Karpas-422 (cell line): Measurements from ENCODE around the gene ERO1B. TPM values are rescaled to one million over a fixed set of nuclear protein-coding genes. Genes with fewer than 3 reads are reported as not detected.

Source experiments
- DNase-seq: peaks from one replicate; pipeline ENCODE4 v3.0.0-alpha.2; 2015
- H2AFZ ChIP-seq: fragments of 200-600 bp; sonication (generic); 2 replicates; pipeline ENCODE4 v1.6.1; 2014; ENCODE audit warnings: antibody characterized with exemption, low read length, mixed read lengths
- H3K27ac ChIP-seq: fragments of 200-600 bp; sonication (generic); 2 replicates; pipeline ENCODE4 v1.5.1; 2014; ENCODE audit warnings: mild to moderate bottlenecking, low read length, moderate library complexity
- H3K27me3 ChIP-seq: fragments of 200-600 bp; sonication (generic); 2 replicates; pipeline ENCODE4 v1.6.1; 2014; ENCODE audit warnings: low read length, mixed read lengths
- H3K36me3 ChIP-seq: fragments of 200-600 bp; sonication (generic); 2 replicates; pipeline ENCODE4 v1.6.1; 2014; ENCODE audit warnings: low read length, mixed read lengths; ENCODE audit not compliant: insufficient read depth
- H3K4me1 ChIP-seq: fragments of 200-600 bp; sonication (generic); 2 replicates; pipeline ENCODE4 v1.6.1; 2014; ENCODE audit warnings: mild to moderate bottlenecking, low read length, mixed read lengths
- H3K4me2 ChIP-seq: fragments of 200-600 bp; sonication (generic); 2 replicates; pipeline ENCODE4 v1.6.1; 2014; ENCODE audit warnings: low read length, low read depth, mild to moderate bottlenecking; ENCODE audit not compliant: poor library complexity, severe bottlenecking
- H3K4me3 ChIP-seq: fragments of 200-600 bp; sonication (generic); 2 replicates; pipeline ENCODE4 v1.5.1; 2014; ENCODE audit warnings: mild to moderate bottlenecking, antibody characterized with exemption, low read length, mixed read lengths
- H3K79me2 ChIP-seq: fragments of 200-600 bp; sonication (generic); 2 replicates; pipeline ENCODE4 v1.6.1; 2014; ENCODE audit warnings: mild to moderate bottlenecking, low read length, mixed read lengths
- H3K9ac ChIP-seq: fragments of 200-600 bp; sonication (generic); 2 replicates; pipeline ENCODE4 v1.6.0; 2014; ENCODE audit warnings: low read length
- H3K9me2 ChIP-seq: fragments of 200-600 bp; sonication (generic), shearing (Covaris generic); replicated peaks from 2 replicates; pipeline ENCODE4 v1.6.0; 2014; ENCODE audit warnings: mild to moderate bottlenecking, low read length, moderate library complexity; ENCODE audit not compliant: insufficient read depth
- H3K9me3 ChIP-seq: fragments of 300-700, 200-600 bp; sonication (generic); 2 replicates; pipeline ENCODE4 v1.6.1; 2014; ENCODE audit warnings: low read length, mixed read lengths
- H4K20me1 ChIP-seq: fragments of 200-600 bp; sonication (generic); 2 replicates; pipeline ENCODE4 v1.6.1; 2014; ENCODE audit warnings: mild to moderate bottlenecking, antibody characterized with exemption, low read length, low read depth; ENCODE audit not compliant: insufficient read depth
- total RNA-seq: library from RNA; depleted of rRNA; stranded (reverse); fragments of >200 nt; shearing (Covaris generic); gene quantifications from 2 replicates; pipeline ENCODE4 v1.2.3, GENCODE V29; 2014; ENCODE audit warnings: low replicate concordance

The ERO1B gene
- total RNA-seq, 1 experiment from 2014 or later: 0.82 TPM

DNA sequence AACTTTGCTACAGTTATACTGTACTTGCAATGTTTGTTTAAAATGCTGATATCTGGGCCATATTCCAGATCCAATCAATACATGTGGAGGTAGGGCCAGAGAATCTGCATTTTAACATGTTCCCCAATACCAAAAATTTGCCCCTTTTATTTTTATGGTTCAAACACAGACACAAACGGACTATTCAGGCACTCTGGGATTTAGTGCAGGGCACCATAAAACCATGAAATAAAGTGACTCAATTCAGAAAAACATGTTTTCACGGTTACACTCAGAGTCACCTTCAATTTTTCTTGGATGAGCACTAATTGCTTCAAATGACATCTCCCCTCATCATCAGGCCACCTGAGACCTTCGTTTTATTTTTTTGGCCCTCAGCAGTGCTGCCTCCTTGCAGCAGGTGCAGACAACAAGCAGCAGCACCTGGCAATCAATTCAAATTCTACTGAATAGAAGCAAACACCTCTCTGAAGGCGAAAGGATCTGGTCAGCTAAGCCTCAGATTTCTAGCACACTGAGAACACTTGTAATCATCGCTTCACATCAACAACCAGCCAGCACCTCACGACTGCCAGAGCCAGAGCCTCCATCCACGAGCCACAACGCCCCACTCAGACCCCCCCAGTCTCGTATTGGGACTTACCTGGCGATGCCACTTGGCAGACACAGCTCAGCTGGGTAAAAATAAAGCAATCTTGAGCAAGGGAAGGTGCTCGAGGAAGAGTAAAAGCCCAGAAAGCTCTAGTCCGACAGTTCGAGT is 1.1 kb downstream of the ERO1B start:
- Histone ChIP-seq H3K9me2 (no peaks in the 10 kb centered on the region), H3K27ac (no peak overlapping the region), H3K9ac (peak overlapping the region; percentile 55; the same call in 1 of the 2 replicates), H3K4me2 (peak overlapping the region; percentile 73), H3K79me2 (no peaks in the 10 kb centered on the region), H3K36me3 (no peaks in the 10 kb centered on the region), H2AFZ (0 out of 2 replicates have a peak overlapping the region, but pooled peaks have one; percentile 98), H3K4me3 (peak overlapping the region; percentile 66), H3K4me1 (peaks cover 40% of the 10 kb centered on the region), H4K20me1 (no peaks in the 10 kb centered on the region), H3K9me3 (no peaks in the 10 kb centered on the region), H3K27me3 (no peaks in the 10 kb centered on the region)
- DNase-seq: no peak

DNA sequence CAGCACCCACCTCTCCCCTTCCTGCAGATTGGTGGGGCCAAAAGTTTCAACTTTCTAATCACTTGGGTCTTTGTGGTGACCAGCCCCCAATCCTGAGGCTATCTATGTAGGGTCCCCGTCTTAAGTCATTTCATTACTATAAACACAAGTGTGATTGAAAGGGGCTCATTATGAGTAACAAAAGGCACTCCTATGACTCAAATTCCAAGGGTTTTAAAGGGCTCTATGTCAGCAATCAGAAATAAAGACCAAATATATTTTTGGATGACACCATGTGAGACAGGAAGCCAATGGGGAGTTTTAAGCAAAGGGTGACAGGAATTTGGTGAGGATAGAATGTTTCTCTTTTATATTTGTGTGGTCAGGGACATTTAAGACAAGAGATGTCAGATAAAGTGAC is 6.2 kb downstream of the ERO1B start:
- no peak overlapping the region for H3K4me3 ChIP-seq
- no peak overlapping the region for H2AFZ ChIP-seq
- no peaks in the 10 kb centered on the region for H3K27me3 ChIP-seq
- no peak overlapping the region for H3K4me2 ChIP-seq
- peaks cover under 1% of the 10 kb centered on the region for H3K4me1 ChIP-seq
- no peak overlapping the region for H3K9ac ChIP-seq
- no peaks in the 10 kb centered on the region for H4K20me1 ChIP-seq
- no peak for DNase-seq
- no peak overlapping the region for H3K27ac ChIP-seq
- no peaks in the 10 kb centered on the region for H3K9me2 ChIP-seq
- no peaks in the 10 kb centered on the region for H3K9me3 ChIP-seq
- H3K79me2 ChIP-seq: no peaks in the 10 kb centered on the region
- H3K36me3 ChIP-seq: no peaks in the 10 kb centered on the region

DNA sequence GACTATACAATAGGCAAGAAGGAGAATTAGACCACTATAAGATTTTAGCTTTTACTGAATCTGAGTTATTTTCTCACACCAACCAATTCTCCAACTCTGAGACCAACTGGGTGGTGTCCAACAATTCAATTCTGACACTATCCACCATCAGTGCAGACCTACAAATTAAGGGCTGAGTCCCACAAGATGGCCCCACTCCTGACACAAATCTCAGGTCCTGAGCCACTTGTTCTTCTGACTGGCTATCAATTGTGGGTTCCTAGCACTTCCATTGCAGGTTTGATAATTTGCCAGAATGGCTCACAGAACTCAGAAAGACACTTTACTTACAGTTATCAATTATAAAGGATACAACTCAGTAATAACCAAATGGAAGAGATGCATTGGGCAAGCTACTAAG is 6.7 kb downstream of the ERO1B start:
- H3K9ac ChIP-seq: no peak overlapping the region
- H3K4me3 ChIP-seq: no peak overlapping the region
- H3K9me3 ChIP-seq: no peaks in the 10 kb centered on the region
- no peaks in the 10 kb centered on the region for H3K27me3 ChIP-seq
- no peak overlapping the region for H2AFZ ChIP-seq
- no peaks in the 10 kb centered on the region for H4K20me1 ChIP-seq
- DNase-seq: no peak
- H3K79me2 ChIP-seq: no peaks in the 10 kb centered on the region
- no peaks in the 10 kb centered on the region for H3K4me1 ChIP-seq
- H3K4me2 ChIP-seq: no peak overlapping the region
- no peaks in the 10 kb centered on the region for H3K9me2 ChIP-seq
- no peak overlapping the region for H3K27ac ChIP-seq
- no peaks in the 10 kb centered on the region for H3K36me3 ChIP-seq

DNA sequence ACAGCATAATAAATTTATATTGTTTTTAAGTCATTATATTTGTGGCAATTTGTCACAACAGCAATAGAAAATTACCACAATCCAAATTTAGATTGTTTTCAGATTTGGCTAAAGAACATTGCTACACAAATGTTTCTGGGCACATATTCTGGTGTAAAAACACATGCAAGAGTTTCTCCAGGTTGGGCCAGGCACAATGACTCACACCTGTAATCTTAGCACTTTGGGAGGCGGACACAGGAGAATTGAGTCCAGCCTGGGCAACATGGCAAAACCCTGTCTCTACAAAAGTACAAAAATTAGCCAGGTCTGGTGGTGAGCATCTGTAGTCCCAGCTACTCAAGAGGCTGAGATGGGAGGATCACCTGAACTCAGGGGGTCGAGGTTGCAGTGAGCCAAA is 8.4 kb downstream of the ERO1B start:
- DNase-seq: no peak
- H3K9me3 ChIP-seq: no peaks in the 10 kb centered on the region
- H3K36me3 ChIP-seq: no peaks in the 10 kb centered on the region
- H2AFZ ChIP-seq: no peak overlapping the region
- H3K4me1 ChIP-seq: no peaks in the 10 kb centered on the region
- no peak overlapping the region for H3K27ac ChIP-seq
- no peak overlapping the region for H3K4me3 ChIP-seq
- no peak overlapping the region for H3K4me2 ChIP-seq
- no peak overlapping the region for H3K9ac ChIP-seq
- no peaks in the 10 kb centered on the region for H3K9me2 ChIP-seq
- no peaks in the 10 kb centered on the region for H3K79me2 ChIP-seq
- no peaks in the 10 kb centered on the region for H4K20me1 ChIP-seq
- H3K27me3 ChIP-seq: no peaks in the 10 kb centered on the region

DNA sequence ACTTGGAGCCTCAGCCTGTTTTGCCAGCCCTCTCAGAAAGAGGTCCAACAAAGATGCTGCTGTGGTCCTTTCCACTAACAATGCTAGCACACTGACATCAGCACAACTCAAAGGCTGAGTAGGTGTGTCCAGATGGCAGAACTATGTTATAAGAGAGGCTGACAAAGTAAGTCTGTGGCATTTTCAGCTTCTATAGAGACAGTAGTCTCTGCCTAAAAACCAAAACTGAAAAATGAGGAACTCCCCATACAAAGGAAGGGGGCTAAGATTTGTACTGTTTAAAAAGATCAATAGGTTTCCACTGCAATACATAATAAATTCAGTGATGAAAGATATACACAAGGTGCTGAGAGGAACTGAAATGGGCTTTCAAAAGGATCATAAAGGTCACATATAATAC is 12.3 kb downstream of the ERO1B start:
- H3K4me1 ChIP-seq: no peaks in the 10 kb centered on the region
- no peaks in the 10 kb centered on the region for H3K79me2 ChIP-seq
- no peaks in the 10 kb centered on the region for H4K20me1 ChIP-seq
- H3K4me2 ChIP-seq: no peak overlapping the region
- H3K27ac ChIP-seq: no peak overlapping the region
- DNase-seq: no peak
- H3K27me3 ChIP-seq: no peaks in the 10 kb centered on the region
- no peaks in the 10 kb centered on the region for H3K9me2 ChIP-seq
- no peaks in the 10 kb centered on the region for H3K36me3 ChIP-seq
- H3K4me3 ChIP-seq: no peak overlapping the region
- no peaks in the 10 kb centered on the region for H3K9me3 ChIP-seq
- H2AFZ ChIP-seq: no peak overlapping the region
- H3K9ac ChIP-seq: no peak overlapping the region

DNA sequence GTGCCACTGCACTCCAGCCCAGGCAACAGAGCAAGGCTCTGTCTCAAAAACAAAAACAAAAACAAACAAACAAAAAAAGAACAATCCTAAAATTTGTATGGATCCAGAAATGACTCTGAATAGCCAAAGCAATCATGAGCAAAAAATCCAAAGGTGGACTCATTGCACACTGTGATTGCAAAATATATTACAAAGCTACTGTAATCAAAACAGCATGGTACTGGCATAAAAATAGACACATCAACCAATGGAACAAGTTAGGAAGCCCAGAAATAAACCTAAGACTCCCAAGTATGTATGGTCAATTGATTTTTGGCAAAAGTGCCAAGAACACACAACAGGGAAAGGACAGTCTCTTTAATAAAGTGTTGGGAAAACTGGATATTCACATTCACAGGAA is 19.9 kb downstream of the ERO1B start:
- Histone ChIP-seq H3K4me2 (no peak overlapping the region), H3K79me2 (no peaks in the 10 kb centered on the region), H3K27me3 (no peaks in the 10 kb centered on the region), H2AFZ (no peak overlapping the region), H3K4me1 (no peaks in the 10 kb centered on the region), H3K9me3 (no peaks in the 10 kb centered on the region), H3K27ac (no peak overlapping the region), H4K20me1 (no peaks in the 10 kb centered on the region), H3K36me3 (no peaks in the 10 kb centered on the region), H3K9ac (no peak overlapping the region), H3K4me3 (no peak overlapping the region), H3K9me2 (no peaks in the 10 kb centered on the region)
- DNase-seq: no peak

DNA sequence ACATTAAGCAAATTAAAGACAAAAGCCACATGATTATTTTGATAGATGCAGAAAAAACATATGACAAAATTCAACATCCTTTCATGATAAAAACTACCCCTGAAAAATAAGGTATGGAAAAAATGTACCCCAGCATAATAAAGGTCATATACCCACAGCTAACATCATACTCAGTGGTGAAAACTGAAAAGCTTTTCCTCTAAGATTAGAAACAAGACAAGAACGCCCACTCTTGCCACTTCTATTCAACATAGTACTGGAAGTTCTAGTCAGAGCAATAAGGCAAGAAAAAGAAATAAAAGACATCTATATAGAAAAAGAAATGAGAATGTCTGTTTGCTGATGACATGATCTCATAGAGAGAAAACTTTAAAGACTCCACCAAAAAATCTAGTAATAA is 20.7 kb downstream of the ERO1B start:
- H3K79me2 ChIP-seq: no peaks in the 10 kb centered on the region
- no peaks in the 10 kb centered on the region for H3K9me3 ChIP-seq
- no peaks in the 10 kb centered on the region for H4K20me1 ChIP-seq
- H3K4me2 ChIP-seq: no peak overlapping the region
- DNase-seq: no peak
- no peaks in the 10 kb centered on the region for H3K36me3 ChIP-seq
- H3K9me2 ChIP-seq: no peaks in the 10 kb centered on the region
- no peaks in the 10 kb centered on the region for H3K4me1 ChIP-seq
- H3K27ac ChIP-seq: no peak overlapping the region
- H3K27me3 ChIP-seq: no peaks in the 10 kb centered on the region
- no peak overlapping the region for H3K4me3 ChIP-seq
- no peak overlapping the region for H2AFZ ChIP-seq
- H3K9ac ChIP-seq: no peak overlapping the region

DNA sequence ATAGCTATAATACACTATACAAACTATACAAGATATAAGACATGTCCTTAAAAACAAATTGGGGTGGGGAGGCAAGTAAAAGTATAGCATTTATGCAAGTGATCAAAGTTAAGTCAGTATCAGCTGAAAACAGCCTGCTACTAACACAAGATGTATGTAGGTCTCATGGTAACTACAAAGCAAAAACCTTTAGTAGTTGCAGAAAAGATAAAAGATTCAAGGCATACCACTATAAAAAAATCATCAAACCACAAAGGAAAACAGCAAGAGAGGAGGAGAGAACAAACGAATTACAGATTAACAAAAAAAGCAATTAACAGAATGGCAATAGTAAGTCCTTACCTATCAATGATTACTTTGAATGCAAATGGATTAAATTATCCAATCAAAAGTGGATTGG is 22.7 kb downstream of the ERO1B start:
- DNase-seq: no peak
- Histone ChIP-seq H3K9me2 (no peaks in the 10 kb centered on the region), H3K9me3 (no peaks in the 10 kb centered on the region), H3K4me1 (no peaks in the 10 kb centered on the region), H3K27ac (no peak overlapping the region), H3K79me2 (no peaks in the 10 kb centered on the region), H4K20me1 (no peaks in the 10 kb centered on the region), H3K4me2 (no peak overlapping the region), H3K4me3 (no peak overlapping the region), H3K36me3 (no peaks in the 10 kb centered on the region), H3K9ac (no peak overlapping the region), H2AFZ (no peak overlapping the region), H3K27me3 (no peaks in the 10 kb centered on the region)
